Upper lobe of left lung (tissue), 4 donors: ENCODE measurements around the gene GMEB1.

Source experiments
- POLR2AphosphoS5 ChIP-seq, 2 donors: sonication (generic); formaldehyde crosslinking; IDR thresholded peaks; one replicate each; pipeline ENCODE4 v1.5.1; 2017; ENCODE audit warnings: antibody characterized with exemption in 2 of 2
- TF ChIP-seq, protein P1 (sequence below), 6 experiments: fragments of 450-650 bp in 4 of 6; fragments of 200-600 bp in 2 of 6; sonication (generic) in 2 of 6; IDR thresholded peaks; one replicate each; pipeline ENCODE4 v1.5.1; 2016 to 2019; ENCODE audit warnings: antibody characterized with exemption in 6 of 6

DNA sequence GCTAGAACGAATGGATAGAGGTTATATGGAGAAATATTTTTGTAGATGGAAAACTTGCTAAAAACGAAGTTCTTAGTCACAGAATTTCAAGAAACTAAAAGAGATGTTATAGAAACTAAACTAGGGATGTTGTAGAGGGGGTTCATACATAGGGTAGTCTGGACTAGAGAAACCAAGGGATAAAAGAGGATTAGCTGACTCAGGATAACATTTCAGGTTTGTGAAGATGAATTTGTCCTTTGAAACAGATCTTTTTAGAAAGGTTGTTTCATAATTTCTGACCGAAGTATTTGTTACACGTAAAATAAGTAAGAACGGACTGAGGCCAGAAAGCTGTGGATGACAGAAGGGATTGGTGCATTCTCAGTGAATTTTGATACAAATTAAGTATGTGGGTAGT is 81.7 kb downstream of the GMEB1 start:
- TF ChIP-seq, protein P1, sequence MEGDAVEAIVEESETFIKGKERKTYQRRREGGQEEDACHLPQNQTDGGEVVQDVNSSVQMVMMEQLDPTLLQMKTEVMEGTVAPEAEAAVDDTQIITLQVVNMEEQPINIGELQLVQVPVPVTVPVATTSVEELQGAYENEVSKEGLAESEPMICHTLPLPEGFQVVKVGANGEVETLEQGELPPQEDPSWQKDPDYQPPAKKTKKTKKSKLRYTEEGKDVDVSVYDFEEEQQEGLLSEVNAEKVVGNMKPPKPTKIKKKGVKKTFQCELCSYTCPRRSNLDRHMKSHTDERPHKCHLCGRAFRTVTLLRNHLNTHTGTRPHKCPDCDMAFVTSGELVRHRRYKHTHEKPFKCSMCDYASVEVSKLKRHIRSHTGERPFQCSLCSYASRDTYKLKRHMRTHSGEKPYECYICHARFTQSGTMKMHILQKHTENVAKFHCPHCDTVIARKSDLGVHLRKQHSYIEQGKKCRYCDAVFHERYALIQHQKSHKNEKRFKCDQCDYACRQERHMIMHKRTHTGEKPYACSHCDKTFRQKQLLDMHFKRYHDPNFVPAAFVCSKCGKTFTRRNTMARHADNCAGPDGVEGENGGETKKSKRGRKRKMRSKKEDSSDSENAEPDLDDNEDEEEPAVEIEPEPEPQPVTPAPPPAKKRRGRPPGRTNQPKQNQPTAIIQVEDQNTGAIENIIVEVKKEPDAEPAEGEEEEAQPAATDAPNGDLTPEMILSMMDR (IDR thresholded peaks at IDR 0.05): no peak
- no peak for TF ChIP-seq POLR2AphosphoS5 (IDR thresholded peaks at IDR 0.05)
